ENCODE measurements around the gene AEN.

- TF ChIP-seq NR1H2 (CRISPR knock-in tag; IDR thresholded peaks at IDR 0.05) (no peak), GRHL2 (CRISPR knock-in tag; IDR thresholded peaks at IDR 0.05; ENCODE audit: insufficient replicate concordance, severe bottlenecking) (no peak), HMGXB4 (CRISPR knock-in tag; IDR thresholded peaks at IDR 0.05) (no peak)
These were observed 46.5 kb upstream of the AEN start for GRCh38 chr15:88574655-88575054.
